ENCODE data around the gene BEAN1. TPM values are rescaled to one million over a fixed set of nuclear protein-coding genes. Genes with fewer than 3 reads are reported as not detected.

The BEAN1 gene
- total RNA-seq, 1 experiment from 2014 or later: 0.37 TPM

DNA sequence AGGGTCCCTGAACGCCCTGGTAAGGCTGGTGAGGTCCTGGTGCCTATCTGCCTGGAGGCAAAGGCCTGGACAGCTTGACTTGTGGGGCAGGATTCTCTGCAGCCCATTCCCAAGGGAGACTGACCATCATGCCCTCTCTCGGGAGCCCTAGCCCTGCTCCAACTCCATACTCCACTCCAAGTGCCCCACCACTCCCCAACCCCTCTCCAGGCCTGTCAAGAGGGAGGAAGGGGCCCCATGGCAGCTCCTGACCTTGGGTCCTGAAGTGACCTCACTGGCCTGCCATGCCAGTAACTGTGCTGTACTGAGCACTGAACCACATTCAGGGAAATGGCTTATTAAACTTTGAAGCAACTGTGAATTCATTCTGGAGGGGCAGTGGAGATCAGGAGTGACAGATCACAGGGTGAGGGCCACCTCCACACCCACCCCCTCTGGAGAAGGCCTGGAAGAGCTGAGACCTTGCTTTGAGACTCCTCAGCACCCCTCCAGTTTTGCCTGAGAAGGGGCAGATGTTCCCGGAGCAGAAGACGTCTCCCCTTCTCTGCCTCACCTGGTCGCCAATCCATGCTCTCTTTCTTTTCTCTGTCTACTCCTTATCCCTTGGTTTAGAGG lies 23.5 kb upstream of the BEAN1 start:
- H3K36me3 ChIP-seq (ENCODE audit: low read depth): no peaks in the 10 kb centered on the region
- CTCF ChIA-PET: interaction anchor here (0.6 kb wide), 1 partner anchor 84 kb away, joined by 9 read pairs; no protein-coding TSS in a partner anchor
- peaks cover 12% of the 10 kb centered on the region for H3F3A ChIP-seq (ENCODE audit: insufficient read depth, low read depth)
- H3K79me2 ChIP-seq (ENCODE audit: low read depth): no peaks in the 10 kb centered on the region
- no TSS peak for BruUV-seq (replicated peaks)
- no peaks in the 10 kb centered on the region for H3K27me3 ChIP-seq (ENCODE audit: insufficient read depth, low read depth)
- POLR2A ChIA-PET (ENCODE audit: unreplicated experiment): no interaction called here
- TF ChIP-seq, protein P1, sequence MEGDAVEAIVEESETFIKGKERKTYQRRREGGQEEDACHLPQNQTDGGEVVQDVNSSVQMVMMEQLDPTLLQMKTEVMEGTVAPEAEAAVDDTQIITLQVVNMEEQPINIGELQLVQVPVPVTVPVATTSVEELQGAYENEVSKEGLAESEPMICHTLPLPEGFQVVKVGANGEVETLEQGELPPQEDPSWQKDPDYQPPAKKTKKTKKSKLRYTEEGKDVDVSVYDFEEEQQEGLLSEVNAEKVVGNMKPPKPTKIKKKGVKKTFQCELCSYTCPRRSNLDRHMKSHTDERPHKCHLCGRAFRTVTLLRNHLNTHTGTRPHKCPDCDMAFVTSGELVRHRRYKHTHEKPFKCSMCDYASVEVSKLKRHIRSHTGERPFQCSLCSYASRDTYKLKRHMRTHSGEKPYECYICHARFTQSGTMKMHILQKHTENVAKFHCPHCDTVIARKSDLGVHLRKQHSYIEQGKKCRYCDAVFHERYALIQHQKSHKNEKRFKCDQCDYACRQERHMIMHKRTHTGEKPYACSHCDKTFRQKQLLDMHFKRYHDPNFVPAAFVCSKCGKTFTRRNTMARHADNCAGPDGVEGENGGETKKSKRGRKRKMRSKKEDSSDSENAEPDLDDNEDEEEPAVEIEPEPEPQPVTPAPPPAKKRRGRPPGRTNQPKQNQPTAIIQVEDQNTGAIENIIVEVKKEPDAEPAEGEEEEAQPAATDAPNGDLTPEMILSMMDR (conservative IDR thresholded peaks at IDR 0.05): no peak
- no peak for TF ChIP-seq EZH2 (IDR thresholded peaks at IDR 0.05; ENCODE audit: low read depth)
- no peaks in the 10 kb centered on the region for H4K20me1 ChIP-seq (ENCODE audit: insufficient read depth)
- intact Hi-C loops (cut with micrococcal nuclease; ENCODE audit: unreplicated experiment): loop anchor here (10.0 kb wide), 1 partner anchor 129 kb away; no protein-coding TSS in a partner anchor
- no peak overlapping the region for H2AFZ ChIP-seq
- no peak overlapping the region for H3K27ac ChIP-seq
- no peak for DNase-seq
- H3K9me3 ChIP-seq (ENCODE audit: insufficient read depth, low read depth): no peaks in the 10 kb centered on the region
- peaks cover 19% of the 10 kb centered on the region for H3K4me1 ChIP-seq (replicated peaks; ENCODE audit: insufficient read depth)
- no peaks in the 10 kb centered on the region for H3K9me2 ChIP-seq (ENCODE audit: insufficient read depth)
- no peak overlapping the region for H3K4me2 ChIP-seq
- H3K4me3 ChIP-seq: no peak overlapping the region

DNA sequence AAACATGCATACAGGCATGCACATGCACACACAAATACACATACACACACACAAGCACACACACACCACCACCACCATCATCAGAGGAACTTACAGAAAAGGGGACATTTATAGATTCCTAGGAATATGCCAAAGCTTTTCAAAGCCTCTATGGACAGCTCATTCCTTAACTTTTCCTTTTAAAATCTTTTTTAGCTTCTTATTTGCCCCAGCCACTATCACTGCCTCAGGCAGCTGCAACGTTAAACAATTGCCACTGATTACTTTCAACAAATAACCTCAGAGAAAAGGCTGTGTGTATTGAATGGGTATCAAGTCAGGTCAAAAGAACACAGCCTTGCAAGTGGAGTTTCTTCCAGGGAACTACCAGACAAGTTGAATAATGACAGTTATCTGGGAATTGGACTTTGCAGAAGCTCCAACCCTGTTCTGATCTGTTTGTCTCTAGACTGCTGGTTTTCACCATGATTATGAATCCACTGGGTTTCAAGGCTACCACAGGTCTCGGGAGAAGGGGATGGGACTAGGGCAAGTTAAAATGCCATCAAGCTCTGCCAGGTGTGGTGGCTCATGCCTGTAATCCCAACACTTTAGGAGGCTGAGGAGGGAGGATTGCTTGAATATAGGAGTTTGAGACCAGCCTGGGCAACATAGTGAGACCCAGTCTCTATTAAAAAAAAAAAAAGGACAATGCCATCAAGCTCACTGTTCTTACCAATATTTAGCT lies 21.9 kb upstream of the BEAN1 start:
- Histone ChIP-seq H3F3A (ENCODE audit: insufficient read depth, low read depth) (peaks cover 27% of the 10 kb centered on the region), H3K27me3 (ENCODE audit: insufficient read depth, low read depth) (no peaks in the 10 kb centered on the region), H3K9me2 (ENCODE audit: insufficient read depth) (no peaks in the 10 kb centered on the region), H3K79me2 (ENCODE audit: low read depth) (no peaks in the 10 kb centered on the region), H3K27ac (no peak overlapping the region), H3K4me2 (no peak overlapping the region), H2AFZ (no peak overlapping the region), H3K4me1 (replicated peaks; ENCODE audit: insufficient read depth) (peaks cover 34% of the 10 kb centered on the region), H3K9me3 (ENCODE audit: insufficient read depth, low read depth) (0 out of 2 replicates have a peak, but pooled peaks cover 6% of the 10 kb centered on the region), H3K4me3 (no peak overlapping the region), H3K36me3 (ENCODE audit: low read depth) (no peaks in the 10 kb centered on the region), H4K20me1 (ENCODE audit: insufficient read depth) (no peaks in the 10 kb centered on the region)
- DNase-seq: no peak
- ChIA-PET CTCF (interaction anchor here (0.6 to 1.0 kb wide), 5 partner anchors 24 to 463 kb away, joined by 3 to 13 read pairs (median 4); no protein-coding TSS in a partner anchor), POLR2A (ENCODE audit: unreplicated experiment) (interaction anchor here (0.6 kb wide), 2 partner anchors 45 to 388 kb away, joined by 3 to 4 read pairs; no protein-coding TSS in a partner anchor)
- intact Hi-C loops (cut with micrococcal nuclease; ENCODE audit: unreplicated experiment): loop anchor here (5.0 to 10.0 kb wide), 3 partner anchors 130 to 542 kb away; no protein-coding TSS in a partner anchor
- no TSS peak for BruUV-seq (replicated peaks)
- TF ChIP-seq, protein P1 (conservative IDR thresholded peaks at IDR 0.05): no peak
- TF ChIP-seq EZH2 (IDR thresholded peaks at IDR 0.05; ENCODE audit: low read depth): no peak

DNA sequence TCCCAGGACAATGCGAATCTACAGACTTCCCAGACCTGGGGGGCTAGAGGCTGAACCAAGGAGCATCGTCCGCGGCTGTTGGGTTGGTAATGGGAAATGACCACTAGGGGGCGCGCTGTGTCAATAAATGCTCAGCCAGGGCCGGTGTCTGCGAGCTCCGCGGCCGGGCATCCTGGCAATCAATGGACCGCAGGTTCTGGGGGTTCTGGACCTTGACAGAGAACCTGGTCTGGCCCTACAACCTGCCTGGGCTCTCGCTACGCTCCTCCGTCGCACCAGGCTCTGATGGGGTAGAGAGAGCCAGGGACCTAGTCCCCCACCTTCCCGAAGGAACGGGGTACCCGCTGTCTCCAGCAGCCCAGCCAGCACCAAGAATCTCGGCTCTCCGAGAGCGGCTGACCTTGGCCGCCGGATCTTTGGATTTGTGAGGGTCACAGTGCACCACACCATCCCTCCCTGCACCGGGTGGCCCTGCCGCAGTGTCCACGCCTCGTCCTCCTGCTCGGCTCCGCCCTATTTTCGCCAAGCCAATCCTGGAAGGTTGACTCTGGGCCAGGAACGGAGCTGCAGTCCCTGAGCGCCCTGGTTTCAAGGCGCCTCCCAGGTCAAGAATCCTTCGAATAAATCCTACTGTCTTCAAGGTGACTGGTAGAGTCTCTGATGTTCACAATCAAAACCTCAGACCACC lies 20.4 kb upstream of the BEAN1 start:
- no peaks in the 10 kb centered on the region for H3K79me2 ChIP-seq (ENCODE audit: low read depth)
- 0 out of 2 replicates have a peak, but pooled peaks cover 9% of the 10 kb centered on the region for H3K9me3 ChIP-seq (ENCODE audit: insufficient read depth, low read depth)
- H4K20me1 ChIP-seq (ENCODE audit: insufficient read depth): no peaks in the 10 kb centered on the region
- no peaks in the 10 kb centered on the region for H3K27me3 ChIP-seq (ENCODE audit: insufficient read depth, low read depth)
- H3K4me1 ChIP-seq (replicated peaks; ENCODE audit: insufficient read depth): peaks cover 36% of the 10 kb centered on the region
- CTCF ChIA-PET: interaction anchor here (0.7 to 1.5 kb wide), 10 partner anchors 13 to 461 kb away, joined by 3 to 18 read pairs (median 4); no protein-coding TSS in a partner anchor
- no peaks in the 10 kb centered on the region for H3K9me2 ChIP-seq (ENCODE audit: insufficient read depth)
- H2AFZ ChIP-seq: peak overlapping the region; percentile 83
- H3K4me2 ChIP-seq: peak overlapping the region; percentile 93
- H3K36me3 ChIP-seq (ENCODE audit: low read depth): peaks cover 5% of the 10 kb centered on the region
- H3K4me3 ChIP-seq: peak overlapping the region; percentile 63; the same call in 1 of the 2 replicates
- POLR2A ChIA-PET (ENCODE audit: unreplicated experiment): interaction anchor here (0.6 to 0.7 kb wide), 3 partner anchors 102 to 256 kb away, joined by 4 read pairs; no protein-coding TSS in a partner anchor
- TF ChIP-seq, protein P1 (conservative IDR thresholded peaks at IDR 0.05): peak; percentile 95
- TF ChIP-seq EZH2 (IDR thresholded peaks at IDR 0.05; ENCODE audit: low read depth): no peak
- TSS peak; percentile 23 for BruUV-seq (replicated peaks)
- H3K27ac ChIP-seq: no peak overlapping the region
- intact Hi-C loops (cut with micrococcal nuclease; ENCODE audit: unreplicated experiment): loop anchor here (1.0 to 10.0 kb wide), 6 partner anchors 50 to 541 kb away; no protein-coding TSS in a partner anchor
- H3F3A ChIP-seq (ENCODE audit: insufficient read depth, low read depth): peaks cover 31% of the 10 kb centered on the region
- DNase-seq: peak; percentile 64 to 79

Measured in PC-9 (cell line).